ENCODE measurements around the gene TRIM14. TPM values are rescaled to one million over a fixed set of nuclear protein-coding genes. Genes with fewer than 3 reads are reported as not detected.

TRIM14 gene
- total RNA-seq, 1 experiment from 2014 or later = 12.5 TPM

- Mint-ChIP-seq H3K27me3 (ENCODE audit: low read depth) (no peaks in the 10 kb centered on the region), H3K36me3 (ENCODE audit: insufficient read depth in 1 of 3, low read depth in 3 of 3) (peaks cover 0 to 2% (median 0%) of the 10 kb centered on the region in 3 experiments; a peak in 1 of 7 replicates), H3K27ac (peak overlapping the region; percentile 67 to 79 (median 76); a peak in 4 of 7 replicates), H3K4me3 (no peak overlapping the region; a peak in 1 of 5 replicates), H3K4me1 (peaks cover 7 to 11% of the 10 kb centered on the region in 2 experiments; a peak in 3 of 4 replicates), H3K9me3 (no peaks in the 10 kb centered on the region)
- H3K4me2 ChIP-seq (ENCODE audit: insufficient read depth, insufficient read length, low read length) = no peak overlapping the region
- H3K23ac ChIP-seq (ENCODE audit: insufficient read length, low read depth, low read length) = no peak overlapping the region
- no peak for DNase-seq
- H3K56ac ChIP-seq (ENCODE audit: insufficient read length, low read depth, low read length) = no peak overlapping the region
- no peak overlapping the region for H4K5ac ChIP-seq (ENCODE audit: insufficient read length, low read depth, low read length)
- H3K79me2 ChIP-seq (ENCODE audit: insufficient read depth, low read length) = no peaks in the 10 kb centered on the region
- no peak overlapping the region for H2AFZ ChIP-seq (ENCODE audit: low read length)
- H3K27me3 ChIP-seq (ENCODE audit: insufficient read depth, low read length) = no peaks in the 10 kb centered on the region
- H3K9me3 ChIP-seq (ENCODE audit: control insufficient read depth, low read depth, low read length) = no peaks in the 10 kb centered on the region
- H3K4ac ChIP-seq (ENCODE audit: low read depth, low read length) = no peak overlapping the region
- no peak overlapping the region for H3K9ac ChIP-seq (ENCODE audit: extremely low read depth, insufficient read length, low read length)
- WGBS (ENCODE audit: extremely low coverage, insufficient read length, low lambda C conversion rate) = no CpG with 5 or more reads among the region's 7 CpGs
- no peak overlapping the region for H2BK5ac ChIP-seq (ENCODE audit: insufficient read length, low read length)
- H4K20me1 ChIP-seq (ENCODE audit: control insufficient read depth, insufficient read depth, insufficient read length) = no peaks in the 10 kb centered on the region
- H3K27ac ChIP-seq (ENCODE audit: insufficient read length, low read depth, low read length) = no peak overlapping the region
- H2BK12ac ChIP-seq (ENCODE audit: insufficient read length, low read depth, low read length) = no peak overlapping the region
- no peaks in the 10 kb centered on the region for H3K79me1 ChIP-seq (ENCODE audit: insufficient read depth, low read depth, low read length, poor library complexity, severe bottlenecking)
- no peaks in the 10 kb centered on the region for H3K23me2 ChIP-seq (ENCODE audit: insufficient read length, low read depth, low read length, poor library complexity, severe bottlenecking)
- H4K91ac ChIP-seq (ENCODE audit: insufficient read length, low read depth, low read length) = no peak overlapping the region
- no peak overlapping the region for H3K18ac ChIP-seq (ENCODE audit: insufficient read length, low read depth, low read length)
- no peak overlapping the region for H2BK120ac ChIP-seq (ENCODE audit: low read depth, low read length, poor library complexity, severe bottlenecking)
- no peak overlapping the region for H3T11ph ChIP-seq (ENCODE audit: low read length)
- no peaks in the 10 kb centered on the region for H3K4me1 ChIP-seq (ENCODE audit: insufficient read depth, low read length)
- no peak overlapping the region for H3K14ac ChIP-seq (ENCODE audit: insufficient read depth, low read length)
- no peak overlapping the region for H2BK20ac ChIP-seq (ENCODE audit: low read depth, low read length, poor library complexity, severe bottlenecking)
- no peak overlapping the region for H2AK5ac ChIP-seq (ENCODE audit: insufficient read length, low read length)
- no peak for TF ChIP-seq CTCF (conservative IDR thresholded peaks at IDR 0.05)
- no peak overlapping the region for H2BK15ac ChIP-seq (ENCODE audit: low read depth, low read length)
- H4K8ac ChIP-seq (replicated peaks; ENCODE audit: insufficient read length, low read depth, low read length) = no peak overlapping the region
Observed at GRCh38 chr9:98146101-98146991, 27.3 kb upstream of the TRIM14 start.
